KMS-11 (cell line): ENCODE measurements around the gene RPA1.

ENCODE experiments used
- H2AFZ ChIP-seq: fragments of 200-600 bp; sonication (generic); 2 replicates; pipeline ENCODE4 v1.6.1; 2016; ENCODE audit warnings: antibody characterized with exemption, mixed run types, low read depth
- H3K27ac ChIP-seq: fragments of 200-600 bp; sonication (generic); 2 replicates; pipeline ENCODE4 v1.6.1; 2016; ENCODE audit warnings: mild to moderate bottlenecking, mixed run types
- H3K27me3 ChIP-seq: fragments of 200-600 bp; sonication (generic); 2 replicates; pipeline ENCODE4 v1.6.1; 2017; ENCODE audit warnings: mild to moderate bottlenecking, low read depth, mixed run types, moderate library complexity; ENCODE audit not compliant: insufficient read depth
- H3K36me3 ChIP-seq: fragments of 200-600 bp; sonication (generic); 2 replicates; pipeline ENCODE4 v1.6.1; 2017; ENCODE audit warnings: mild to moderate bottlenecking, mixed run types; ENCODE audit not compliant: insufficient read depth
- H3K4me1 ChIP-seq: fragments of 200-600 bp; sonication (generic); 2 replicates; pipeline ENCODE4 v1.6.1; 2016; ENCODE audit warnings: mild to moderate bottlenecking, low read depth, mixed run types; ENCODE audit not compliant: poor library complexity, severe bottlenecking
- H3K4me2 ChIP-seq: fragments of 200-600 bp; sonication (generic); 2 replicates; pipeline ENCODE4 v1.7.0; 2016; ENCODE audit warnings: mild to moderate bottlenecking, mixed run types
- H3K4me3 ChIP-seq: fragments of 200-600 bp; sonication (generic); IDR thresholded peaks from 2 replicates; pipeline ENCODE4 v1.6.1; 2017; ENCODE audit warnings: low read depth, low read length, mixed read lengths; ENCODE audit not compliant: insufficient read depth
- H3K79me2 ChIP-seq: fragments of 200-600 bp; sonication (generic); 2 replicates; pipeline ENCODE4 v1.6.1; 2016; ENCODE audit warnings: low read depth, mixed run types; ENCODE audit not compliant: insufficient read depth
- H3K9ac ChIP-seq: fragments of 200-600 bp; sonication (generic); 2 replicates; pipeline ENCODE4 v1.6.1; 2016; ENCODE audit warnings: mild to moderate bottlenecking, mixed run types
- H4K20me1 ChIP-seq: fragments of 200-600 bp; sonication (generic); 2 replicates; pipeline ENCODE4 v1.6.1; 2016; ENCODE audit warnings: mild to moderate bottlenecking, mixed run types; ENCODE audit not compliant: insufficient read depth
- TF ChIP-seq, protein P1 (sequence below): fragments of 200-600 bp; sonication (generic); conservative IDR thresholded peaks from 2 replicates; pipeline ENCODE4 v1.6.1; 2017; ENCODE audit warnings: low read depth, mild to moderate bottlenecking, antibody characterized with exemption, low read length, moderate library complexity, mixed read lengths

RPA1 gene

DNA sequence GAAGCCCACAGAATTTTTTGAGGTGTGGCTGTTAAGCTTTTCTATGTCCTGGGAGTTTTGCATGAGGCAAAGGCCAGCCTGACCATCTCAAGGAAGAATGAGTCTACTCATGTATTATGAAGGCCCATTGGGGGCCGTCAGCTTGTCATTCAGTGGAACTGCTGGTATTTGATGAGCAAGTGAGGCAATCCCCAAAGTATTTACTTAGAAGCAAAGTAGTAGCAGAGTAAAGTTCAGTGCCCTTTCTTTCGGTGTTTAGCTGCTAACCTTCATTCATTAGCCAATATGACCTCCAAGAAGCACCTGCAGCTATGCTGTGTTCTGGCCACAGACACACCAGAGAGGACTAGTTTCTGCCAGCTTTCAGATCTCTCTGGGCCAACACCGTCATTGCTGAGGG is 80.2 kb downstream of the RPA1 start:
- Histone ChIP-seq H3K4me3 (no peak overlapping the region), H3K4me2 (no peak overlapping the region), H3K36me3 (no peaks in the 10 kb centered on the region), H3K4me1 (no peaks in the 10 kb centered on the region), H2AFZ (no peak overlapping the region), H3K9ac (no peak overlapping the region), H3K27me3 (peaks cover 33% of the 10 kb centered on the region; the same call in 1 of the 2 replicates), H4K20me1 (no peaks in the 10 kb centered on the region), H3K27ac (no peak overlapping the region), H3K79me2 (no peaks in the 10 kb centered on the region)
- TF ChIP-seq, protein P1, sequence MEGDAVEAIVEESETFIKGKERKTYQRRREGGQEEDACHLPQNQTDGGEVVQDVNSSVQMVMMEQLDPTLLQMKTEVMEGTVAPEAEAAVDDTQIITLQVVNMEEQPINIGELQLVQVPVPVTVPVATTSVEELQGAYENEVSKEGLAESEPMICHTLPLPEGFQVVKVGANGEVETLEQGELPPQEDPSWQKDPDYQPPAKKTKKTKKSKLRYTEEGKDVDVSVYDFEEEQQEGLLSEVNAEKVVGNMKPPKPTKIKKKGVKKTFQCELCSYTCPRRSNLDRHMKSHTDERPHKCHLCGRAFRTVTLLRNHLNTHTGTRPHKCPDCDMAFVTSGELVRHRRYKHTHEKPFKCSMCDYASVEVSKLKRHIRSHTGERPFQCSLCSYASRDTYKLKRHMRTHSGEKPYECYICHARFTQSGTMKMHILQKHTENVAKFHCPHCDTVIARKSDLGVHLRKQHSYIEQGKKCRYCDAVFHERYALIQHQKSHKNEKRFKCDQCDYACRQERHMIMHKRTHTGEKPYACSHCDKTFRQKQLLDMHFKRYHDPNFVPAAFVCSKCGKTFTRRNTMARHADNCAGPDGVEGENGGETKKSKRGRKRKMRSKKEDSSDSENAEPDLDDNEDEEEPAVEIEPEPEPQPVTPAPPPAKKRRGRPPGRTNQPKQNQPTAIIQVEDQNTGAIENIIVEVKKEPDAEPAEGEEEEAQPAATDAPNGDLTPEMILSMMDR = no peak

DNA sequence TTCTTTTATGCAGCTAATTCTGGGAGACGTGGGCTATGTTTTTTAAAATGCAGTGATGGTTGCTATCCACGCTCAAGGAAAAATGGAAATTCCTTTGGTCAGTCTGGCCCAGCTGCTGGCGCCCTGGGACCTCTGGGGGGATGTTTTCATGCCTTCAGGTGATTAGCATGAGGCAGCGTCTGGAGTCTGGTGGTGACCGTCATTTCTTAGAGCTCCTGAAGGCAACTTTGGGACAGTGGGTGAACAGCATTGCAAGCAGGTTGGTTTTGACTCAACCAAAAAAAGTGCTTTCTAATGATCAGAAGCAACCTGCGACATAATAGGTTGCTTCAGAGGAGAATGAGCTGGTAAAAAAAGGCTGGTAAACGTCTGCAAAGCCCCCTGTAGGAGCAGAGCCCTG is 82.3 kb downstream of the RPA1 start:
- no peaks in the 10 kb centered on the region for H3K36me3 ChIP-seq
- no peaks in the 10 kb centered on the region for H4K20me1 ChIP-seq
- no peaks in the 10 kb centered on the region for H3K4me1 ChIP-seq
- H3K4me3 ChIP-seq = no peak overlapping the region
- H2AFZ ChIP-seq = no peak overlapping the region
- H3K79me2 ChIP-seq = no peaks in the 10 kb centered on the region
- no peak overlapping the region for H3K4me2 ChIP-seq
- peaks cover 51% of the 10 kb centered on the region; the same call in 1 of the 2 replicates for H3K27me3 ChIP-seq
- no peak overlapping the region for H3K27ac ChIP-seq
- TF ChIP-seq, protein P1 = no peak
- no peak overlapping the region for H3K9ac ChIP-seq

DNA sequence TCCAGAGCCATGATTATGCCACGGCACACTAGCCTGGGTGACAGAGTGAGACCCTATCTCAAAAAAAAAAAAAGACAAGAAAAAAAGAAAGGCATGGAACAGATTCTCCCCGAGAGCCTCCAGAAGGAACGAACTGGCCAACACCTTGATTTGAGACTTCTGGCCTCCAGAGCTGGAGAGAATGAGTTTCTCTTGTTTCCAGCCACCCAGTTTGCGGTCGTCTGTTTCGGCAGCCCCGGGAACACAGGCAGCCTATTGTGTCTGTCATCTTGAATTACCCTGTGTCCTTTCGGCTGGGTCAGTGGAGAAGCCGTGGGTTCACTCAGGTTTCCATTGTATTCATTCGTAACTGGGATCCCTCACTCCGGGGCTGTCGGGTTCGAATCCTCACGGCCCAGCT is 83.9 kb downstream of the RPA1 start:
- no peak overlapping the region for H3K4me3 ChIP-seq
- no peaks in the 10 kb centered on the region for H3K36me3 ChIP-seq
- TF ChIP-seq, protein P1 = no peak
- H3K27ac ChIP-seq = no peak overlapping the region
- H3K27me3 ChIP-seq = peaks cover 52% of the 10 kb centered on the region; the same call in 1 of the 2 replicates
- no peak overlapping the region for H3K4me2 ChIP-seq
- no peak overlapping the region for H2AFZ ChIP-seq
- H3K79me2 ChIP-seq = no peaks in the 10 kb centered on the region
- no peaks in the 10 kb centered on the region for H3K4me1 ChIP-seq
- no peak overlapping the region for H3K9ac ChIP-seq
- no peaks in the 10 kb centered on the region for H4K20me1 ChIP-seq

DNA sequence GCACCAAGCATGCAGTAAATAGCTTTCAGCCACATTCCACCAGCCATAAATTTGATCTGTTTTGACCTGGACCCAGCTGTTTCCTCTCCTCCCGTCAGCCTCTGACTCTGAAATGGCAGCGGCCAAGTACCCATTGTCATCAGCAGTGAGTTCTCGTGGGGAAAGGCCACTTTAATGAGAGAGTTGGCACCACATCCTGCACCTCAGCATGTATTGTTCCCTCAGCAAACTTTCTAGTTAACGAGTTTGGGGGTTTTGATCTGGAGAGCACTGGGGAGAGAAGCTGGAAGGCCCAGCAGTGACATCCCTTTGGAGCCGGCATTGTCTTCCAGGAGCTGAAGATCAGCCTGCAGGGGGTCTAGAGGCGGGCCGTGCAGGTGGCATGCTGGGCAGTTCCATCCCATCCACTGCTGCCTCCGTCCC is 84.9 kb downstream of the RPA1 start:
- no peak overlapping the region for H3K4me2 ChIP-seq
- H3K79me2 ChIP-seq = no peaks in the 10 kb centered on the region
- H3K4me3 ChIP-seq = no peak overlapping the region
- no peak overlapping the region for H3K27ac ChIP-seq
- no peaks in the 10 kb centered on the region for H3K36me3 ChIP-seq
- no peak overlapping the region for H3K9ac ChIP-seq
- TF ChIP-seq, protein P1 = no peak
- H2AFZ ChIP-seq = no peak overlapping the region
- H3K4me1 ChIP-seq = no peaks in the 10 kb centered on the region
- peaks cover 54% of the 10 kb centered on the region; the same call in 1 of the 2 replicates for H3K27me3 ChIP-seq
- no peaks in the 10 kb centered on the region for H4K20me1 ChIP-seq
